H9 (cell line): ENCODE results near the gene PLD3. TPM values are rescaled to one million over a fixed set of nuclear protein-coding genes. Genes with fewer than 3 reads are reported as not detected.

Experiments
- DNase-seq: peaks from one replicate; pipeline ENCODE4 v3.0.0-alpha.2; 2017
- H2AFZ ChIP-seq: one replicate; pipeline ENCODE4 v1.6.1; 2013; ENCODE audit warnings: mild to moderate bottlenecking, low read length, control low read depth, moderate library complexity
- H2AK5ac ChIP-seq: 2 replicates; pipeline ENCODE4 v1.6.1; 2013; ENCODE audit warnings: low read length, control low read depth, mixed read lengths; ENCODE audit not compliant: insufficient read length
- H2BK120ac ChIP-seq: one replicate; pipeline ENCODE4 v1.6.1; 2013; ENCODE audit warnings: low read depth, mild to moderate bottlenecking, low read length, control low read depth, inconsistent platforms; ENCODE audit not compliant: poor library complexity, severe bottlenecking
- H2BK12ac ChIP-seq: 2 replicates; pipeline ENCODE4 v1.6.1; 2013; ENCODE audit warnings: low read length, control low read depth, mixed read lengths, low read depth; ENCODE audit not compliant: insufficient read length
- H2BK15ac ChIP-seq: 2 replicates; pipeline ENCODE4 v1.6.1; 2013; ENCODE audit warnings: low read depth, low read length, control low read depth
- H2BK20ac ChIP-seq: one replicate; pipeline ENCODE4 v1.6.1; 2013; ENCODE audit warnings: low read depth, mild to moderate bottlenecking, low read length, control low read depth, inconsistent platforms; ENCODE audit not compliant: poor library complexity, severe bottlenecking
- H2BK5ac ChIP-seq: 2 replicates; pipeline ENCODE4 v1.6.1; 2013; ENCODE audit warnings: low read length, control low read depth, mixed read lengths; ENCODE audit not compliant: insufficient read length
- H3K14ac ChIP-seq: 2 replicates; pipeline ENCODE4 v1.6.1; 2013; ENCODE audit warnings: low read length, control low read depth; ENCODE audit not compliant: insufficient read depth
- H3K18ac ChIP-seq: 2 replicates; pipeline ENCODE4 v1.6.1; 2013; ENCODE audit warnings: low read depth, mild to moderate bottlenecking, mixed read lengths, low read length, control low read depth; ENCODE audit not compliant: insufficient read length
- H3K23ac ChIP-seq: 2 replicates; pipeline ENCODE4 v1.6.1; 2013; ENCODE audit warnings: low read length, control low read depth, mixed read lengths, low read depth; ENCODE audit not compliant: insufficient read length
- H3K23me2 ChIP-seq: 2 replicates; pipeline ENCODE4 v1.6.1; 2013; ENCODE audit warnings: low read depth, mild to moderate bottlenecking, mixed read lengths, low read length, control low read depth; ENCODE audit not compliant: insufficient read length, poor library complexity, severe bottlenecking
- H3K27ac ChIP-seq: 2 replicates; pipeline ENCODE4 v1.5.1; 2013; ENCODE audit warnings: low read length, control low read depth, mixed read lengths, low read depth; ENCODE audit not compliant: insufficient read length
- H3K27me3 ChIP-seq: 2 replicates; pipeline ENCODE4 v1.6.1; 2013; ENCODE audit warnings: low read length, control low read depth, inconsistent platforms; ENCODE audit not compliant: insufficient read depth
- H3K4ac ChIP-seq: 2 replicates; pipeline ENCODE4 v1.6.1; 2013; ENCODE audit warnings: low read depth, mild to moderate bottlenecking, control low read depth, inconsistent platforms, low read length, moderate library complexity
- H3K4me1 ChIP-seq: 2 replicates; pipeline ENCODE4 v1.6.1; 2013; ENCODE audit warnings: low read length, control low read depth, inconsistent platforms; ENCODE audit not compliant: insufficient read depth
- H3K4me2 ChIP-seq: 2 replicates; pipeline ENCODE4 v1.6.1; 2013; ENCODE audit warnings: low read length, control low read depth, mixed read lengths; ENCODE audit not compliant: insufficient read length, insufficient read depth
- H3K56ac ChIP-seq: 2 replicates; pipeline ENCODE4 v1.6.1; 2013; ENCODE audit warnings: low read depth, mild to moderate bottlenecking, mixed read lengths, low read length, control low read depth; ENCODE audit not compliant: insufficient read length
- H3K79me1 ChIP-seq: 2 replicates; pipeline ENCODE4 v1.6.1; 2013; ENCODE audit warnings: low read depth, mild to moderate bottlenecking, moderate library complexity, low read length, control low read depth, inconsistent platforms; ENCODE audit not compliant: insufficient read depth, poor library complexity, severe bottlenecking
- H3K79me2 ChIP-seq: 2 replicates; pipeline ENCODE4 v1.6.1; 2013; ENCODE audit warnings: low read length, control low read depth, inconsistent platforms; ENCODE audit not compliant: insufficient read depth
- H3K9ac ChIP-seq: 2 replicates; pipeline ENCODE4 v1.6.1; 2013; ENCODE audit warnings: low read length, control low read depth, mixed read lengths; ENCODE audit not compliant: insufficient read length; ENCODE audit errors: extremely low read depth
- H3K9me3 ChIP-seq: one replicate; pipeline ENCODE4 v1.6.1; 2013; ENCODE audit warnings: low read depth, low read length, inconsistent platforms; ENCODE audit not compliant: control insufficient read depth
- H3T11ph ChIP-seq: one replicate; pipeline ENCODE4 v1.6.1; 2013; ENCODE audit warnings: mild to moderate bottlenecking, low read length, control low read depth, inconsistent platforms
- H4K20me1 ChIP-seq: one replicate; pipeline ENCODE4 v1.6.1; 2013; ENCODE audit not compliant: control insufficient read depth, insufficient read length, insufficient read depth
- H4K5ac ChIP-seq: 2 replicates; pipeline ENCODE4 v1.6.1; 2013; ENCODE audit warnings: low read depth, mild to moderate bottlenecking, mixed read lengths, low read length, control low read depth; ENCODE audit not compliant: insufficient read length
- H4K8ac ChIP-seq: replicated peaks from 2 replicates; pipeline ENCODE4 v1.6.1; 2013; ENCODE audit warnings: low read length, control low read depth, mixed read lengths, low read depth; ENCODE audit not compliant: insufficient read length
- H4K91ac ChIP-seq: 2 replicates; pipeline ENCODE4 v1.6.1; 2013; ENCODE audit warnings: low read depth, mild to moderate bottlenecking, moderate library complexity, mixed read lengths, low read length, control low read depth; ENCODE audit not compliant: insufficient read length
- H3K27ac Mint-ChIP-seq, 3 experiments: 2 replicates in 2 of 3; 3 replicates in 1 of 3; pipeline ENCODE4 v1.8.0; 2020 to 2021; ENCODE audit warnings: mixed read lengths in 3 of 3, mild to moderate bottlenecking in 1 of 3, moderate library complexity in 1 of 3
- H3K27me3 Mint-ChIP-seq: 2 replicates; pipeline ENCODE4 v1.8.0; 2021; ENCODE audit warnings: low read depth, mild to moderate bottlenecking, moderate library complexity, mixed read lengths
- H3K36me3 Mint-ChIP-seq, 3 experiments: 2 replicates in 2 of 3; 3 replicates in 1 of 3; pipeline ENCODE4 v1.8.0; 2020 to 2021; ENCODE audit warnings: low read depth in 3 of 3, mixed read lengths in 3 of 3; ENCODE audit not compliant: insufficient read depth in 1 of 3
- H3K4me1 Mint-ChIP-seq, 2 experiments: 2 replicates each; pipeline ENCODE4 v1.8.0; 2020; ENCODE audit warnings: mixed read lengths in 2 of 2
- H3K4me3 Mint-ChIP-seq, 2 experiments: 2 replicates in 1 of 2; 3 replicates in 1 of 2; pipeline ENCODE4 v1.8.0; 2020 to 2021; ENCODE audit warnings: mild to moderate bottlenecking in 2 of 2, mixed read lengths in 2 of 2, moderate library complexity in 1 of 2
- H3K9me3 Mint-ChIP-seq, 2 experiments: 2 replicates in 1 of 2; 3 replicates in 1 of 2; pipeline ENCODE4 v1.8.0; 2020; ENCODE audit warnings: mild to moderate bottlenecking in 2 of 2, mixed read lengths in 2 of 2, moderate library complexity in 1 of 2
- CTCF ChIP-seq: fragments of 200-600 bp; sonication (generic); conservative IDR thresholded peaks from 3 replicates; pipeline ENCODE4 v1.8.0; 2021; ENCODE audit warnings: antibody characterized with exemption, mild to moderate bottlenecking
- WGBS: extraction: QIAGEN DNeasy Blood & Tissue Kit; methylation state at CpG from one replicate; pipeline ENCODE4 v1.1.7; 2013; ENCODE audit warnings: missing lambda C conversion rate, low lambda C conversion rate, mixed read lengths; ENCODE audit not compliant: insufficient read length; ENCODE audit errors: extremely low coverage; 5-methylcytosine and 5-hydroxymethylcytosine counted together
- total RNA-seq: library from RNA; stranded (reverse); gene quantifications from 2 replicates; pipeline ENCODE4 v1.2.1, GENCODE V29; 2021

PLD3 gene
- total RNA-seq, 1 experiment from 2014 or later: 194 TPM

- Histone ChIP-seq H2BK5ac (no peak overlapping the region), H2AFZ (no peak overlapping the region), H4K5ac (no peak overlapping the region), H3K23me2 (no peaks in the 10 kb centered on the region), H3K23ac (no peak overlapping the region), H4K20me1 (no peaks in the 10 kb centered on the region), H3K27me3 (no peaks in the 10 kb centered on the region), H3K14ac (no peak overlapping the region), H4K8ac (no peak overlapping the region), H3K9me3 (no peaks in the 10 kb centered on the region), H3K4me2 (no peak overlapping the region), H2BK12ac (no peak overlapping the region), H3K27ac (no peak overlapping the region), H4K91ac (no peak overlapping the region), H3K79me1 (no peaks in the 10 kb centered on the region), H2AK5ac (no peak overlapping the region), H2BK20ac (no peak overlapping the region), H3K9ac (no peak overlapping the region), H3K56ac (no peak overlapping the region), H3K4ac (no peak overlapping the region), H2BK15ac (no peak overlapping the region), H2BK120ac (no peak overlapping the region), H3K79me2 (no peaks in the 10 kb centered on the region), H3T11ph (no peak overlapping the region), H3K18ac (no peak overlapping the region), H3K4me1 (no peaks in the 10 kb centered on the region)
- H3K9me3 Mint-ChIP-seq: no peaks in the 10 kb centered on the region
- no peak for DNase-seq
- H3K27ac Mint-ChIP-seq: peak overlapping the region in 2 of 3 experiments; percentile 20 to 38; a peak in 2 of 7 replicates
- TF ChIP-seq CTCF: no peak
- no CpG with 5 or more reads among the region's 13 CpGs for WGBS
- peaks cover 5 to 8% of the 10 kb centered on the region in 2 experiments for H3K4me1 Mint-ChIP-seq
- no peak overlapping the region for H3K4me3 Mint-ChIP-seq
- H3K27me3 Mint-ChIP-seq: no peaks in the 10 kb centered on the region; the same call in 1 of the 2 replicates
- H3K36me3 Mint-ChIP-seq: no peaks in the 10 kb centered on the region
Observed at GRCh38 chr19:40360020-40360707, 11.7 kb downstream of the PLD3 start.
